Epithelial cell of proximal tubule (primary cell): ENCODE data around the gene RGL1. TPM values are rescaled to one million over a fixed set of nuclear protein-coding genes. Genes with fewer than 3 reads are reported as not detected.

Experiments
- DNase-seq: peaks from one replicate; pipeline ENCODE4 v3.0.0-alpha.2; 2011; ENCODE audit warnings: low read depth
- H3K4me3 ChIP-seq: 2 replicates; pipeline ENCODE4 v1.5.1; 2011; ENCODE audit warnings: low read depth, mild to moderate bottlenecking, low read length
- total RNA-seq: library from RNA; depleted of rRNA; stranded (reverse); fragments of >200 nt; gene quantifications from 2 replicates; pipeline ENCODE4 v1.2.3, GENCODE V29; 2015
- TF ChIP-seq, protein P1 (sequence below): conservative IDR thresholded peaks from 2 replicates; pipeline ENCODE4 v1.5.1; 2012; ENCODE audit warnings: low read depth, mild to moderate bottlenecking, low read length

The RGL1 gene
- total RNA-seq, 1 donor from 2014 or later, result 1.6 TPM

DNA sequence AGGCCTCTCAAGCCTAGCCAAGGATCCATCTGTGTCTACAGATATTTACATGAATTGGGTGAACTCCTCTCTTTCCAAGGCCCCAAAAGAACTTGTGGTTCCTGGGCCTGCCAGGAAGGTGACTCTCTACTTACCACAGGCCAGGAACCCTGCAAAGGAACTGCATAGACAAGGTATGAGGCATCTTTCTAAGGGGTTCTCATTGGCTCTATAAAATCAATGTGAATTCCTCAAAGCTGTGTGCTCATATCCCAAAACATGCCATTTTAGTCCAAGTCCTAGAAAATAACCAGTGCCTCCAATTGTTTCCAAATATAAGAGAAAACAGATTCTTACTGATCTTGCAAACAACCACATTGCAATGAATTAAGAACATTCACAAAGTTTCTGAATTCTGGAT, 39.9 kb upstream of the RGL1 start:
- TF ChIP-seq, protein P1, sequence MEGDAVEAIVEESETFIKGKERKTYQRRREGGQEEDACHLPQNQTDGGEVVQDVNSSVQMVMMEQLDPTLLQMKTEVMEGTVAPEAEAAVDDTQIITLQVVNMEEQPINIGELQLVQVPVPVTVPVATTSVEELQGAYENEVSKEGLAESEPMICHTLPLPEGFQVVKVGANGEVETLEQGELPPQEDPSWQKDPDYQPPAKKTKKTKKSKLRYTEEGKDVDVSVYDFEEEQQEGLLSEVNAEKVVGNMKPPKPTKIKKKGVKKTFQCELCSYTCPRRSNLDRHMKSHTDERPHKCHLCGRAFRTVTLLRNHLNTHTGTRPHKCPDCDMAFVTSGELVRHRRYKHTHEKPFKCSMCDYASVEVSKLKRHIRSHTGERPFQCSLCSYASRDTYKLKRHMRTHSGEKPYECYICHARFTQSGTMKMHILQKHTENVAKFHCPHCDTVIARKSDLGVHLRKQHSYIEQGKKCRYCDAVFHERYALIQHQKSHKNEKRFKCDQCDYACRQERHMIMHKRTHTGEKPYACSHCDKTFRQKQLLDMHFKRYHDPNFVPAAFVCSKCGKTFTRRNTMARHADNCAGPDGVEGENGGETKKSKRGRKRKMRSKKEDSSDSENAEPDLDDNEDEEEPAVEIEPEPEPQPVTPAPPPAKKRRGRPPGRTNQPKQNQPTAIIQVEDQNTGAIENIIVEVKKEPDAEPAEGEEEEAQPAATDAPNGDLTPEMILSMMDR, result no peak
- H3K4me3 ChIP-seq, result no peak overlapping the region
- DNase-seq, result no peak

DNA sequence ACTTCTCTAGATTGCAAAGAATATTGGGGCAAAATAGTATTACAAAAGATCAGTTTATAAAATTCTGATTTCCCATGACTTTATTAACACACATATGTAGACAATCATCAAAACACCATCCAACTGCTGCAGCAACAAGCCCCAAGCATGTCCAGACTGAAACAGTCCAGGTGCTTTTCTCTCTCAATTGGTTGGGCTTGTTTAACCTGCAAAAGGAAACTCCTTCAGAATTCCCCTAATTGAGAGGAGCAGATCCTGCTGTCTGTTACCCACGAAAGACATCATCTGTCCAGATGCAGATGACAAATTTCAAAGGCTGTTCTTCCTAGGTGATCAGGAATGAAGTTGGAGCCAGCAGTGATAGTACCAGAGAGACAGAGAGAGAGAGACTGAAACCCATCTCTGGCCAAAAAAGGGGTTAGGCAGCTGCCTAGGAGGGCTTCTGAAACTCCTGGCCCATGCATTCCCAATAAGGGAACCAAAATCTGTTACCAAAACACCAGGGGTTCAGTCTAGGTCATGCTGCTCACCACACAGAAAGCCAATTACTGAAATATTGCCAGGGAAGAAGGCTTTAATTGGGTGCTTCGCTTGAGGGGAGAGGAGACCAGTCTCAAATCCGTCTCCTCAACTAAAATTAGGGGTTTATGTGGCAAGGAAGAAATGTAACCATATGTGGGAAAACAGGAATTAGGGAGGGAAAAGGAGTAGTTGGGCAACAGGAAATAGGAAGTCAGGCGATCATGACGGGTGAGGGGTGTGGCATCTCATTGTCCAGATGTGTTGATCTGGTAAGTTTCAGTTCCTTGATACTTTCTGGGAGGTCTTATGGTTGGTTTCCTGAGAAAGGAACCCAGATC, 34.7 kb upstream of the RGL1 start:
- TF ChIP-seq, protein P1, result no peak
- H3K4me3 ChIP-seq, result no peak overlapping the region
- no peak for DNase-seq

DNA sequence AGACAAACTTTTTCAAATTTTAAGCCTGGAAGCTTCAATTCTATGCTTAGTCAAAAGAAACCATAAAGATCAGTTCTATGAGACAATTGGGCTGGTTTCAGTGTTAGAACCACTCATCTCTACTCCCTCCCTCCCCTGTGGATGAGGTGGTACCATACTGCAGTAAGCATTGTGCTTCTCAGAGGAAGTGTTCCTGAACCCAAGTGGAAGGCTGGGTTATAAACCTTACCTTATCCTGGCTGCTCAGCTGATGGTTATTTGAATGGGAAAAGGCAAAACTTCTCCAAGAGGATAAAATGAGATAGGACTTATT, 34.1 kb upstream of the RGL1 start:
- TF ChIP-seq, protein P1, result no peak
- DNase-seq, result no peak
- H3K4me3 ChIP-seq, result no peak overlapping the region

DNA sequence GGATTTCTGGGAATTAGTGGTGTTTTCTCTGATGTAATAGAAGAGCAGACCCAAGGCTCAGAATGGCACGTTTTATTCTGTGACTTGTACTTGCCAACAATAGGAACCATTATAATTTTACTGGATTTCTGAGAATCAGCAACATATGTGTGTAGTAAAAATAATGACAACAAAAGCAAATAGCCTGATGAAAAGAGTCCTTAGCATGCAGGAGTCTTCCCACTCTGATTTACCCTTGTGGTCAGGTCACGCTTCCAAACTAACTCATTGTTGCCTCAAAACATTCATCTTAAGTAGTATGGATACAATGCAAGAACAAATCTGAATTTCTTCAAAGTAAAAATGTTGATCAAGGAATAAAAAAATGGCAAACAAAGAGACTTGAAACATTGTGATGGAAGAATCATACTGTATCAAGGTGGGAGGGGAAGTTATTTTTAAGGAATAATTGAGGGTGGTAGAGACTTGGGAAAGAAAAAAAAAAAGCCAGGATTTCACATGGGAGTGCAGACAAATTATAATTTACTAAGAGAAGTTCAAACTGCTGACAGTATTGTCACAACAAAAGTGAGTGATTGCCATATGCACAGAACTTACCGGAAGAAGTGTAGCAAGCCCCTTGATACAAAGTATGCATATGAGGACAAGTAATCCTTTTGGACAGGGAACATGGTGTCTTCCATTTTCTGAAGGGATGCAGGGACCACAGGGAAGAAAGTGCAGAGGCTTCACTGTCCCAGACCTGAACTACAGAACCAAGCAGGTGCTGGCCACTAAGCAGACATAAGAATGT, 31.2 kb upstream of the RGL1 start:
- TF ChIP-seq, protein P1, result no peak
- DNase-seq, result no peak
- no peak overlapping the region for H3K4me3 ChIP-seq

DNA sequence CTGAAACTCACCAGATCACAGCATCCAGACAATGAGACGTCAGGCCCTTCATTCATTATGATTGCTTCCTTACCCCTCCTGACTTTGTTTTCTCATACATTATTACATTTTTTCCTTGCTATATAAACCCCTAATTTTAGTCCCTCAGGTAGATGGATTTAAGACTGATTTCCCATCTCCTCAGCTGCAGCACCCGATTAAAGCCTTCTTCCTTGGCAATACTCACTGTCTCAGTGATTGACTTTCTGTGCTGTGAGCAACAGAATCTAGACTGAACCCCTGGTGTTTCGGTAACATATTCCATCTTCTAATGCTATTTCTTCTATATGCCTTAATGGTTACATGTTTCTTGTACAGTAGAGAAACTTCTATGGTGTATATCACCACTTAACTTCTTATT, 30.0 kb upstream of the RGL1 start:
- no peak for DNase-seq
- H3K4me3 ChIP-seq, result no peak overlapping the region
- TF ChIP-seq, protein P1, result no peak

DNA sequence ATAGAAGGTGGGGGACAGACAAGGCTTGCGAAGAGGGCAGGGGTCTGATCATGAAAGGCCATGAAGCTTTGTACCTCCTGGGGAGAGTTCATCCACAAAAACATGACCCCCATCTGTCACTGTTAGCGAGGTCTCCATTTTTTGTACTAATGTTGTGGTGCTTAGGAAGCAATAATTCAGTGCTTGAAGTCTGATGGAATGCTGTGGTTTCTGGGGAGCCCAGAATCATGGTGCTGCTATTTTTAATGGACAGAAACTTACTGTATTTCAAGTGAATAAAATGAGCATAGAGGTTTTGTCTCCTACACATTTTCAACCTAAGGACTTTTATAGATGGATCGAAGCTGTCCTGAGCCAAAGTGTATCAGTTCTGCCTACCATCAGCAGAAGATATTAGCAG, 28.2 kb upstream of the RGL1 start:
- DNase-seq, result no peak
- TF ChIP-seq, protein P1, result no peak

More for the DNA sequence above, 28.2 kb upstream of the RGL1 start:
- no peak overlapping the region for H3K4me3 ChIP-seq
